MM.1S (cell line): ENCODE results near the gene UBTD1.

ENCODE experiments used
- CTCF ChIP-seq: fragments of 300-600 bp; sonication (generic); IDR thresholded peaks from 2 replicates; pipeline ENCODE4 v1.5.1; 2016; ENCODE audit warnings: antibody characterized with exemption, low read length, mixed read lengths
- EZH2 ChIP-seq: fragments of 300-600 bp; sonication (generic); optimal IDR thresholded peaks from 2 replicates; pipeline ENCODE3; 2017; ENCODE audit warnings: low read depth, mild to moderate bottlenecking, antibody characterized with exemption, low read length, mixed read lengths
- EZH2phosphoT487 ChIP-seq: fragments of 300-600 bp; sonication (generic); IDR thresholded peaks from 2 replicates; pipeline ENCODE4 v1.6.1; 2018; ENCODE audit warnings: antibody characterized with exemption, low read length

- TF ChIP-seq CTCF (no peak), EZH2 (no peak), EZH2phosphoT487 (no peak)
Measured at GRCh38 chr10:97533888-97534287, 35.2 kb downstream of the UBTD1 start.
